IMR-90 (cell line): ENCODE results near the gene KRTAP4-16. TPM values are rescaled to one million over a fixed set of nuclear protein-coding genes. Genes with fewer than 3 reads are reported as not detected.

Experiments
- ATAC-seq: fragments of 200-7000 bp; cut with Tn5 transposase; 2 replicates; pipeline ENCODE4 v1.9.1; 2020; ENCODE audit warnings: low read depth, mild to moderate bottlenecking, moderate library complexity
- BruUV-seq: library from RNA; stranded (reverse); fragments of 400-500 nt; replicated peaks from 2 replicates; lab custom pipeline; 2021; lab: Mats Ljungman, UMichigan
- CTCF ChIA-PET: fragments of 300-600 bp; formaldehyde crosslinking; extraction: SDS; loops from one replicate; lab custom pipeline; 2021; ENCODE audit warnings: antibody characterized with exemption; lab: Yijun Ruan, JAX
- POLR2A ChIA-PET: fragments of 300-600 bp; sonication (Branson Sonifier 250); formaldehyde crosslinking; loops from one replicate; lab custom pipeline; 2022; ENCODE audit warnings: antibody characterized with exemption; ENCODE audit not compliant: unreplicated experiment; lab: Charles Lee
- DNase-seq: peaks from one replicate; pipeline ENCODE4 v3.0.0; 2013
- H2AFZ ChIP-seq: replicated peaks from 2 replicates; pipeline ENCODE3; 2013; ENCODE audit warnings: low read length, mild to moderate bottlenecking; ENCODE audit not compliant: poor library complexity
- H2AK5ac ChIP-seq: 2 replicates; pipeline ENCODE4 v1.6.1; 2013; ENCODE audit warnings: low read depth, low read length, inconsistent platforms
- H2AK9ac ChIP-seq: replicated peaks from 2 replicates; pipeline ENCODE3; 2013; ENCODE audit warnings: mild to moderate bottlenecking, low read depth, low read length, moderate library complexity; ENCODE audit not compliant: poor library complexity
- H2BK120ac ChIP-seq: 2 replicates; pipeline ENCODE4 v1.6.1; 2013; ENCODE audit warnings: low read depth, low read length, inconsistent platforms
- H2BK15ac ChIP-seq: 3 replicates; pipeline ENCODE4 v1.6.1; 2013; ENCODE audit warnings: low read depth, low read length, inconsistent platforms
- H2BK20ac ChIP-seq: 2 replicates; pipeline ENCODE4 v1.6.1; 2013; ENCODE audit warnings: low read depth, mild to moderate bottlenecking, inconsistent platforms, low read length, moderate library complexity
- H2BK5ac ChIP-seq: 2 replicates; pipeline ENCODE4 v1.6.1; 2013; ENCODE audit warnings: mild to moderate bottlenecking, low read depth, low read length, inconsistent platforms; ENCODE audit not compliant: poor library complexity, severe bottlenecking
- H3K14ac ChIP-seq: replicated peaks from 2 replicates; pipeline ENCODE4 v1.6.1; 2013; ENCODE audit warnings: low read depth, low read length, inconsistent platforms
- H3K18ac ChIP-seq: 2 replicates; pipeline ENCODE4 v1.6.1; 2013; ENCODE audit warnings: low read depth, low read length, control low read depth
- H3K23ac ChIP-seq: 2 replicates; pipeline ENCODE4 v1.6.1; 2013; ENCODE audit warnings: low read depth, low read length, inconsistent platforms
- H3K27ac ChIP-seq: 2 replicates; pipeline ENCODE4 v1.5.1; 2013; ENCODE audit warnings: mild to moderate bottlenecking, control low read depth, low read length; ENCODE audit not compliant: insufficient read depth
- H3K27me3 ChIP-seq: 2 replicates; pipeline ENCODE4 v1.6.1; 2013; ENCODE audit warnings: low read length; ENCODE audit not compliant: control insufficient read depth, insufficient read depth
- H3K36me3 ChIP-seq: 2 replicates; pipeline ENCODE4 v1.6.1; 2013; ENCODE audit warnings: low read length, mixed read lengths; ENCODE audit not compliant: control insufficient read depth, insufficient read depth
- H3K4ac ChIP-seq: 2 replicates; pipeline ENCODE4 v1.6.1; 2013; ENCODE audit warnings: low read depth, low read length, inconsistent platforms
- H3K4me1 ChIP-seq: 2 replicates; pipeline ENCODE4 v1.6.1; 2013; ENCODE audit warnings: low read length, mixed read lengths; ENCODE audit not compliant: control insufficient read depth, insufficient read depth
- H3K4me2 ChIP-seq: 2 replicates; pipeline ENCODE4 v1.6.1; 2013; ENCODE audit warnings: low read depth, mild to moderate bottlenecking, control low read depth, low read length, moderate library complexity
- H3K4me3 ChIP-seq: 2 replicates; pipeline ENCODE4 v1.5.1; 2013; ENCODE audit warnings: low read depth, mild to moderate bottlenecking, control low read depth, low read length, moderate library complexity; ENCODE audit not compliant: insufficient read depth
- H3K56ac ChIP-seq: 2 replicates; pipeline ENCODE4 v1.6.1; 2013; ENCODE audit warnings: low read length, inconsistent platforms; ENCODE audit not compliant: insufficient read depth; ENCODE audit errors: extremely low read depth
- H3K79me1 ChIP-seq, 2 experiments: 2 replicates each; pipeline ENCODE4 v1.6.1; 2013; ENCODE audit warnings: low read length in 2 of 2, inconsistent platforms in 1 of 2, low read depth in 1 of 2
- H3K9ac ChIP-seq: 2 replicates; pipeline ENCODE4 v1.6.1; 2013; ENCODE audit warnings: low read depth, low read length, control low read depth
- H3K9me1 ChIP-seq: 2 replicates; pipeline ENCODE4 v1.6.1; 2013; ENCODE audit warnings: low read length, inconsistent platforms; ENCODE audit not compliant: insufficient read depth
- H3K9me3 ChIP-seq: 2 replicates; pipeline ENCODE4 v1.6.1; 2013; ENCODE audit warnings: low read length; ENCODE audit not compliant: control insufficient read depth, insufficient read depth
- H4K20me1 ChIP-seq: 2 replicates; pipeline ENCODE4 v1.6.1; 2013; ENCODE audit warnings: low read length, inconsistent platforms; ENCODE audit not compliant: insufficient read depth
- H4K5ac ChIP-seq: 2 replicates; pipeline ENCODE4 v1.6.1; 2013; ENCODE audit warnings: mild to moderate bottlenecking, low read depth, low read length, control low read depth
- H4K8ac ChIP-seq, 2 experiments: 2 replicates each; pipeline ENCODE4 v1.6.1; 2013; ENCODE audit warnings: low read depth in 2 of 2, low read length in 2 of 2, control low read depth in 1 of 2, inconsistent platforms in 1 of 2
- H4K91ac ChIP-seq: 2 replicates; pipeline ENCODE4 v1.6.1; 2013; ENCODE audit warnings: low read depth, low read length, inconsistent platforms; ENCODE audit not compliant: insufficient read depth
- RCOR1 ChIP-seq: IDR thresholded peaks from 2 replicates; pipeline ENCODE4 v1.6.1; 2012; ENCODE audit warnings: mild to moderate bottlenecking, low read length, improper control_type of control experiment; ENCODE audit not compliant: insufficient replicate concordance
- WGBS, 2 experiments: methylation state at CpG; one replicate each; pipeline versions ENCODE4 v1.1.5 to v1.1.7; 2013; ENCODE audit warnings: missing lambda C conversion rate in 2 of 2; ENCODE audit not compliant: insufficient read length in 1 of 2; ENCODE audit errors: extremely low coverage in 2 of 2; 5-methylcytosine and 5-hydroxymethylcytosine counted together
- dilution Hi-C: fragments of 300-500 bp; cut with HindIII; formaldehyde crosslinking; loops from one replicate; pipeline ENCODE4 v1.14.3; 2018; ENCODE audit warnings: low sequenced_read_pairs; ENCODE audit not compliant: unreplicated experiment
- in situ Hi-C: fragments of 300-500 bp; cut with MboI; formaldehyde crosslinking; loops from 3 replicates; pipeline ENCODE4 v1.14.3; 2019; ENCODE audit warnings: low sequenced_read_pairs, inconsistent platforms, mixed read lengths
- intact Hi-C: fragments of 100-400 bp; cut with micrococcal nuclease; formaldehyde crosslinking; loops from 2 replicates; pipeline ENCODE4 v1.10.0; 2022
- polyA plus RNA-seq, 3 experiments: library from polyadenylated mRNA; depleted of rRNA; stranded (reverse); fragments of >200 nt; gene quantifications; 2 replicates each; pipeline ENCODE4 v1.2.3, GENCODE V29; 2012; ENCODE audit warnings: low replicate concordance in 1 of 3
- total RNA-seq: library from RNA; depleted of rRNA; stranded (reverse); fragments of >200 nt; gene quantifications from 2 replicates; pipeline ENCODE4 v1.2.3, GENCODE V29; 2012

The KRTAP4-16 gene
- total and polyA plus RNA-seq, 2 of the 4 experiments (the other 2 are of a cell fraction) = not detected

GRCh38 chr17:41069031-41069430 is 33.0 kb downstream of the KRTAP4-16 start:
- Histone ChIP-seq H2AK5ac (peak overlapping the region; percentile 83; the same call in 1 of the 2 replicates), H3K23ac (no peak overlapping the region), H2AFZ (no peak overlapping the region), H3K36me3 (no peaks in the 10 kb centered on the region), H4K91ac (peak overlapping the region; percentile 61; the same call in 1 of the 2 replicates), H4K20me1 (no peaks in the 10 kb centered on the region), H3K18ac (peak overlapping the region; percentile 33; the same call in 1 of the 2 replicates), H3K27me3 (no peaks in the 10 kb centered on the region), H2BK120ac (peak overlapping the region; percentile 40), H3K27ac (no peak overlapping the region), H3K9me1 (peaks cover 7% of the 10 kb centered on the region), H3K4me3 (no peak overlapping the region), H3K4ac (peak overlapping the region; percentile 65), H4K8ac (no peak overlapping the region), H2AK9ac (no peak overlapping the region), H3K14ac (0 out of 2 replicates have a peak overlapping the region, but pooled peaks have one; percentile 24), H3K4me1 (peaks cover 4% of the 10 kb centered on the region; the same call in 1 of the 2 replicates), H2BK20ac (peak overlapping the region; percentile 93), H4K5ac (no peak overlapping the region), H3K9ac (no peak overlapping the region), H2BK15ac (peak overlapping the region; percentile 25; the same call in 2 of the 3 replicates), H3K9me3 (no peaks in the 10 kb centered on the region), H3K4me2 (no peak overlapping the region), H3K56ac (no peak overlapping the region), H2BK5ac (no peak overlapping the region), H3K79me1 (no peaks in the 10 kb centered on the region)
- intact Hi-C loops (no loop called here), in situ Hi-C loops (no loop called here), dilution Hi-C loops (no loop called here)
- CTCF ChIA-PET = no interaction called here
- no CpG with 5 or more reads among the region's 3 CpGs for WGBS, 2 experiments
- DNase-seq = no peak
- no peak for TF ChIP-seq RCOR1
- no TSS peak for BruUV-seq
- POLR2A ChIA-PET = no interaction called here
- ATAC-seq = no peak
